Stomach (tissue), 4 donors: ENCODE measurements around the gene RNASEH2B.

Experiments used
- EP300 ChIP-seq: sonication (generic); formaldehyde crosslinking; IDR thresholded peaks from one replicate; pipeline ENCODE4 v1.6.1; 2017; ENCODE audit warnings: antibody characterized with exemption
- TF ChIP-seq, protein P1 (sequence below), 7 experiments: fragments of 450-650 bp in 4 of 7; fragments of 200-600 bp in 3 of 7; sonication (generic) in 3 of 7; IDR thresholded peaks; one replicate each; pipeline ENCODE4 v1.5.1; 2016 to 2019; ENCODE audit warnings: antibody characterized with exemption in 7 of 7, control low read depth in 2 of 7, mild to moderate bottlenecking in 1 of 7

DNA sequence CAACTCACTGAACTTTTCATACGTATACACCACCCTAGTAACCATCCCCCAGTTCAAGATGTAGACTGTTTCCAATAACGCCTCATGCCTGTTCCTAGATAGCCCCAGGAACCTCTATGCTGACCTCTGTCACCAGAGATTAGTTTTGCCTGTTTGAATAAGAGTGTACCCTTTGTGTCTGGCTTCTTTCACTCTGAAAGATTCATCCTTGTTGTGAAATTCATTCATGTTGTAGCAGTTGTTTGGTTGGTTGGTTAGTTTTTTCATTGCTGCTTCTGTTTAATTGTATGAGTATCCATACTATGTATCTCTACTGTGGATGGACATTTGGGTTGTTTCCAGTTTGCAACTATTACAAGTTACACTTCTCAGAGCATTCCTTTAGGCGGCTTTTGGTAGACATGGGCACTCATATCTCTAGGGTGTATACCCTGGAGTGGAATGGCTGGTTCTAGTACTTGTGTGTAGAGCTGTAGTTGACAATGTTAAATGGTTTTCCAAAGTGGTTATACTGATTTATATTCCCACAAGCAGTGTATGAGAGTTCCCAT lies 1.6 kb downstream of the RNASEH2B start:
- no peak for TF ChIP-seq EP300
- TF ChIP-seq, protein P1, sequence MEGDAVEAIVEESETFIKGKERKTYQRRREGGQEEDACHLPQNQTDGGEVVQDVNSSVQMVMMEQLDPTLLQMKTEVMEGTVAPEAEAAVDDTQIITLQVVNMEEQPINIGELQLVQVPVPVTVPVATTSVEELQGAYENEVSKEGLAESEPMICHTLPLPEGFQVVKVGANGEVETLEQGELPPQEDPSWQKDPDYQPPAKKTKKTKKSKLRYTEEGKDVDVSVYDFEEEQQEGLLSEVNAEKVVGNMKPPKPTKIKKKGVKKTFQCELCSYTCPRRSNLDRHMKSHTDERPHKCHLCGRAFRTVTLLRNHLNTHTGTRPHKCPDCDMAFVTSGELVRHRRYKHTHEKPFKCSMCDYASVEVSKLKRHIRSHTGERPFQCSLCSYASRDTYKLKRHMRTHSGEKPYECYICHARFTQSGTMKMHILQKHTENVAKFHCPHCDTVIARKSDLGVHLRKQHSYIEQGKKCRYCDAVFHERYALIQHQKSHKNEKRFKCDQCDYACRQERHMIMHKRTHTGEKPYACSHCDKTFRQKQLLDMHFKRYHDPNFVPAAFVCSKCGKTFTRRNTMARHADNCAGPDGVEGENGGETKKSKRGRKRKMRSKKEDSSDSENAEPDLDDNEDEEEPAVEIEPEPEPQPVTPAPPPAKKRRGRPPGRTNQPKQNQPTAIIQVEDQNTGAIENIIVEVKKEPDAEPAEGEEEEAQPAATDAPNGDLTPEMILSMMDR (IDR thresholded peaks at IDR 0.05), result no peak
